OCI-LY3 (cell line): Measurements from ENCODE around the gene BHLHE41.
A peak's percentile ranks its signal among the peaks of the same experiment; 100 is the strongest.

ENCODE experiments used
- CTCF ChIP-seq: fragments of 200-600, 300-600 bp; sonication (generic); IDR thresholded peaks from 2 replicates; pipeline ENCODE4 v1.5.1; 2014; ENCODE audit warnings: antibody characterized with exemption, low read length, low read depth
- EZH2phosphoT487 ChIP-seq: fragments of 200-600 bp; shearing (Covaris generic); IDR thresholded peaks from 2 replicates; pipeline ENCODE4 v1.6.1; 2018; ENCODE audit warnings: antibody characterized with exemption, mixed run types, low read depth

- TF ChIP-seq CTCF (peak; percentile 82), EZH2phosphoT487 (no peak)
Observed at GRCh38 chr12:26119391-26119989, 5.3 kb downstream of the BHLHE41 start.
